BJ (cell line): ENCODE data around the gene BSPH1. TPM values are rescaled to one million over a fixed set of nuclear protein-coding genes. Genes with fewer than 3 reads are reported as not detected.

ENCODE experiments used
- CTCF ChIA-PET: fragments of 350-600 bp; formaldehyde crosslinking; extraction: SDS; loops from one replicate; lab custom pipeline; 2021; ENCODE audit warnings: antibody characterized with exemption, inconsistent platforms; lab: Yijun Ruan, JAX
- POLR2A ChIA-PET: fragments of 300-600 bp; sonication (Branson Sonifier 250); formaldehyde crosslinking; extraction: SDS; loops from one replicate; lab custom pipeline; 2021; ENCODE audit warnings: antibody characterized with exemption; lab: Charles Lee
- DNase-seq: peaks from one replicate; pipeline ENCODE4 v3.0.0-alpha.2; 2011; ENCODE audit warnings: low read depth
- H3K27me3 ChIP-seq: 2 replicates; pipeline ENCODE4 v1.6.0; 2011; ENCODE audit warnings: low read length; ENCODE audit not compliant: control insufficient read depth, insufficient read depth
- H3K36me3 ChIP-seq: 2 replicates; pipeline ENCODE4 v1.5.1; 2011; ENCODE audit warnings: low read length; ENCODE audit not compliant: control insufficient read depth, insufficient read depth
- H3K4me3 ChIP-seq: 2 replicates; pipeline ENCODE4 v1.5.1; 2011; ENCODE audit warnings: low read depth, mild to moderate bottlenecking, control low read depth, low read length
- polyA plus RNA-seq: library from polyadenylated mRNA; depleted of rRNA; stranded (reverse); fragments of >200 nt; gene quantifications from 2 replicates; pipeline ENCODE4 v1.2.3, GENCODE V29; 2011
- TF ChIP-seq, protein P1 (sequence below): IDR thresholded peaks from 2 replicates; pipeline ENCODE4 v1.5.1; 2011; ENCODE audit warnings: low read depth, mild to moderate bottlenecking, control low read depth, inconsistent platforms, low read length, moderate library complexity; ENCODE audit not compliant: insufficient read depth

The BSPH1 gene
- polyA plus RNA-seq, 1 experiment, result not detected

DNA sequence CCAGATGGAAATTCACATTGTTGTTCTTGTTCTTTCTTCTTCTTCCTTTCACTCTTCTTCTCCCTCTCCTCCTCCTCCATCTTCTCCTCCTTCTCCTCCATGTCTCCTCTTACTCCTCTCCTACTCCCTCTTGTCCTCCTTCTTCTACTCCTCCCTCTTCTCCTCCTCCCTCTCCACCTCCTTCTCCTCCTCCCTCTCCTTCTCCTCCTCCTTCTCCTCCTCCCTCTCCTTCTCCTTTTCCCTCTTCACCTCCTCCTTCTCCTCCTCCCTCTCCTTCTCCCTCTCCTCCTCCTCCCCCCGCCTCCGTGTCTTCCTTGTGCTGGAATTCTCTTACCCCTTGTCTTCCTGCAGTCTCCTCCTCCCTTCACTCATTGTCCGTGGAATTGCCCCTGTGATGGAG is 33.5 kb upstream of the BSPH1 start:
- Histone ChIP-seq H3K4me3 (no peak overlapping the region), H3K36me3 (no peaks in the 10 kb centered on the region), H3K27me3 (no peaks in the 10 kb centered on the region; the same call in 1 of the 2 replicates)
- TF ChIP-seq, protein P1, sequence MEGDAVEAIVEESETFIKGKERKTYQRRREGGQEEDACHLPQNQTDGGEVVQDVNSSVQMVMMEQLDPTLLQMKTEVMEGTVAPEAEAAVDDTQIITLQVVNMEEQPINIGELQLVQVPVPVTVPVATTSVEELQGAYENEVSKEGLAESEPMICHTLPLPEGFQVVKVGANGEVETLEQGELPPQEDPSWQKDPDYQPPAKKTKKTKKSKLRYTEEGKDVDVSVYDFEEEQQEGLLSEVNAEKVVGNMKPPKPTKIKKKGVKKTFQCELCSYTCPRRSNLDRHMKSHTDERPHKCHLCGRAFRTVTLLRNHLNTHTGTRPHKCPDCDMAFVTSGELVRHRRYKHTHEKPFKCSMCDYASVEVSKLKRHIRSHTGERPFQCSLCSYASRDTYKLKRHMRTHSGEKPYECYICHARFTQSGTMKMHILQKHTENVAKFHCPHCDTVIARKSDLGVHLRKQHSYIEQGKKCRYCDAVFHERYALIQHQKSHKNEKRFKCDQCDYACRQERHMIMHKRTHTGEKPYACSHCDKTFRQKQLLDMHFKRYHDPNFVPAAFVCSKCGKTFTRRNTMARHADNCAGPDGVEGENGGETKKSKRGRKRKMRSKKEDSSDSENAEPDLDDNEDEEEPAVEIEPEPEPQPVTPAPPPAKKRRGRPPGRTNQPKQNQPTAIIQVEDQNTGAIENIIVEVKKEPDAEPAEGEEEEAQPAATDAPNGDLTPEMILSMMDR, result no peak
- DNase-seq, result no peak
- POLR2A ChIA-PET, result no interaction called here
- CTCF ChIA-PET, result no interaction called here

DNA sequence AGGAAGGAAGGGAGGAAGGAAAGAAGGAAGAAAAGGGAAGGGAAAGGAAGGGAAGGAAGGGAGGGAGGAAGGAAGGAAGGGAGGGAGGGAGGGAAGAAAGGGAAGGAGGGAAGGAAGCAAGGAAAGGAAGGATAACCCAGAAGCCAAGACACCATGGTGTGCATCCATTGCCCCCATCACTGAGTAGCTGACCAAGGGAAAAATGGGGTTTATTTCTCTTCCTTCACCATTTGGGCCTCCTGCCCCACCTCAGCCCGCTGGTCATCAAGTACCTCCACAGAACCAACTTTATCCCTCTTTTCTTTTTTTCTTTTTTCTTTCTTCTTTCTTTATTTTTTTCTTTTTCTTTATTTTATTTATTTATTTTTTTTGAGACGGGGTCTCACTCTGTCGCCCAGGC is 31.5 kb upstream of the BSPH1 start:
- Histone ChIP-seq H3K4me3 (no peak overlapping the region), H3K27me3 (no peaks in the 10 kb centered on the region; the same call in 1 of the 2 replicates), H3K36me3 (no peaks in the 10 kb centered on the region)
- no peak for DNase-seq
- POLR2A ChIA-PET, result no interaction called here
- CTCF ChIA-PET, result no interaction called here
- TF ChIP-seq, protein P1, result no peak

- TF ChIP-seq, protein P1, result no peak
- CTCF ChIA-PET, result no interaction called here
- H3K27me3 ChIP-seq, result no peaks in the 10 kb centered on the region; the same call in 1 of the 2 replicates
- no peak for DNase-seq
- H3K4me3 ChIP-seq, result no peak overlapping the region
- POLR2A ChIA-PET, result no interaction called here
- H3K36me3 ChIP-seq, result no peaks in the 10 kb centered on the region
These were observed 31.0 kb upstream of the BSPH1 start for GRCh38 chr19:48023011-48023410.

DNA sequence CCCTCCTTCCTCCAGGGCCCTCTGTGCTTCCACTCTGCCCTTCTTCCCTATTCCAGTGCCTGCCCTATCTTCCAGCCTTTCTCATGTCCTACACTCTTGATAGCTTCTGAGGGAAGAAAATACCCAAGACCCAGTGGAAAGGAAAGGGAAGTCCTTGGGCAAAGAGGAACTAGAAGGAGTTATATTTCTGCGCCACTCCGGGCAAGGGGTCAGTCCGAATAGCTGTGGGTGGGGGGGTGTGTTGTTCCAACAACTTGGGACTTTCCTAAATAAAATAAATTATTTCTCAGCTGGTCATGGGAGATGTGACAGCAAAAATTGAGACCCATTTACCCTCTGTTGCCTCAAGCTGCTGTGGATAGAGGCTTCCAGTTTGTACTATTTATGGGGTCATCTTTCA is 28.7 kb upstream of the BSPH1 start:
- CTCF ChIA-PET, result no interaction called here

GRCh38 chr19:48010932-48011758 is 19.2 kb upstream of the BSPH1 start:
- ChIA-PET POLR2A (no interaction called here), CTCF (no interaction called here)
- no peak overlapping the region for H3K4me3 ChIP-seq
- peaks cover 1% of the 10 kb centered on the region for H3K27me3 ChIP-seq
- no peak for DNase-seq
- TF ChIP-seq, protein P1, result no peak
- no peaks in the 10 kb centered on the region for H3K36me3 ChIP-seq

More for the DNA sequence above, 28.7 kb upstream of the BSPH1 start:
- Histone ChIP-seq H3K36me3 (no peaks in the 10 kb centered on the region), H3K27me3 (peaks cover 1% of the 10 kb centered on the region), H3K4me3 (no peak overlapping the region)
- TF ChIP-seq, protein P1, result no peak
- POLR2A ChIA-PET, result no interaction called here
- no peak for DNase-seq
